K562 (cell line): Measurements from ENCODE around the gene SMCO4. TPM values are rescaled to one million over a fixed set of nuclear protein-coding genes. Genes with fewer than 3 reads are reported as not detected.

Source experiments
- ATAC-seq: fragments of 200-7000 bp; cut with Tn5 transposase; 3 replicates; pipeline ENCODE4 v1.9.1; 2020; ENCODE audit warnings: moderate library complexity
- BruUV-seq: library from RNA; stranded (reverse); fragments of 400-500 nt; replicated peaks from 2 replicates; lab custom pipeline; 2021; lab: Mats Ljungman, UMichigan
- CTCF ChIA-PET: fragments of 300-600 bp; formaldehyde crosslinking; extraction: SDS; loops from one replicate; lab custom pipeline; 2021; ENCODE audit warnings: low intra/inter-chr PET ratio; lab: Yijun Ruan, JAX
- POLR2A ChIA-PET: fragments of 300-600, 350-650 bp; sonication (Branson Sonifier 250); formaldehyde crosslinking; extraction: SDS; loops from one replicate; lab custom pipeline; 2021; ENCODE audit warnings: antibody characterized with exemption, inconsistent platforms; lab: Yijun Ruan, JAX
- DNase-seq, 4 experiments: peaks; one replicate each; pipeline versions ENCODE4 v3.0.0 to v3.0.0-alpha.2; 2011 to 2018; ENCODE audit warnings: low spot score in 3 of 4, mixed read lengths in 3 of 4; ENCODE audit errors: extremely low read depth in 1 of 4
- FAIRE-seq: peaks from 2 replicates; lab custom pipeline; 2011; peaks lifted over from hg19 to GRCh38; lab: Jason Lieb, UNC
- H2AFZ ChIP-seq: 2 replicates; pipeline ENCODE4 v1.6.0; 2011; ENCODE audit warnings: low read depth, low read length, control low read depth, inconsistent platforms
- H3K27ac ChIP-seq: fragments of 200-600 bp; 3 replicates; pipeline ENCODE4 v1.8.0; 2011; ENCODE audit warnings: low read depth, mild to moderate bottlenecking, control low read depth, inconsistent platforms, low read length, moderate library complexity, mixed read lengths; ENCODE audit errors: extremely low read depth
- H3K27me3 ChIP-seq, 2 experiments: fragments of 300-600 bp in 1 of 2; 2 replicates in 1 of 2; 3 replicates in 1 of 2; pipeline versions ENCODE4 v1.6.0 to v1.8.0; 2011; ENCODE audit warnings: inconsistent platforms in 2 of 2, low read length in 2 of 2, mild to moderate bottlenecking in 1 of 2, mixed read lengths in 1 of 2, moderate library complexity in 1 of 2; ENCODE audit not compliant: control insufficient read depth in 2 of 2, insufficient read depth in 2 of 2
- H3K36me3 ChIP-seq: fragments of 300-600 bp; 3 replicates; pipeline ENCODE4 v1.8.0; 2011; ENCODE audit warnings: mild to moderate bottlenecking, low read length, inconsistent platforms; ENCODE audit not compliant: control insufficient read depth, insufficient read depth
- H3K4me1 ChIP-seq, 2 experiments: fragments of 200-600 bp in 1 of 2; replicated peaks in 1 of 2; 2 replicates in 1 of 2; 3 replicates in 1 of 2; pipeline versions ENCODE4 v1.5.1 to v1.8.0; 2011; ENCODE audit warnings: inconsistent platforms in 2 of 2, low read length in 2 of 2, mild to moderate bottlenecking in 1 of 2, mixed read lengths in 1 of 2, moderate library complexity in 1 of 2; ENCODE audit not compliant: control insufficient read depth in 2 of 2, insufficient read depth in 2 of 2
- H3K4me2 ChIP-seq: 2 replicates; pipeline ENCODE4 v1.6.1; 2011; ENCODE audit warnings: low read length, control low read depth, inconsistent platforms, mixed read lengths; ENCODE audit not compliant: insufficient read depth
- H3K4me3 ChIP-seq: fragments of 200-600 bp; sonication (generic), shearing (Covaris generic); 2 replicates; pipeline ENCODE4 v1.5.1; 2016; ENCODE audit warnings: control low read depth, inconsistent platforms
- H3K79me2 ChIP-seq: fragments of 200-600 bp; 3 replicates; pipeline ENCODE4 v1.8.0; 2011; ENCODE audit warnings: low read length, inconsistent platforms; ENCODE audit not compliant: control insufficient read depth, insufficient read depth
- H3K9ac ChIP-seq, 2 experiments: 2 replicates each; pipeline versions ENCODE4 v1.6.0 to v1.6.1; 2011; ENCODE audit warnings: low read depth in 2 of 2, low read length in 2 of 2, control low read depth in 1 of 2, inconsistent platforms in 1 of 2, mild to moderate bottlenecking in 1 of 2, mixed read lengths in 1 of 2; ENCODE audit not compliant: insufficient read depth in 1 of 2
- H3K9me1 ChIP-seq: one replicate; pipeline ENCODE4 v1.6.0; 2011; ENCODE audit warnings: inconsistent platforms, mild to moderate bottlenecking, low read length, moderate library complexity; ENCODE audit not compliant: control insufficient read depth, insufficient read depth
- H3K9me3 ChIP-seq: replicated peaks from 2 replicates; pipeline ENCODE4 v1.5.1; 2011; ENCODE audit warnings: low read depth, low read length, inconsistent platforms; ENCODE audit not compliant: control insufficient read depth, insufficient read depth
- H4K20me1 ChIP-seq: replicated peaks from 2 replicates; pipeline ENCODE4 v1.6.1; 2011; ENCODE audit warnings: low read length, inconsistent platforms, mixed read lengths; ENCODE audit not compliant: control insufficient read depth, insufficient read depth
- CBX2 ChIP-seq: fragments of 200-600 bp; sonication (generic); IDR thresholded peaks from one replicate; pipeline ENCODE4 v1.6.1; 2012; ENCODE audit warnings: mild to moderate bottlenecking, low read length, inconsistent platforms; ENCODE audit not compliant: insufficient read depth, poor library complexity, severe bottlenecking
- HNRNPLL ChIP-seq: fragments of 200-400 bp; formaldehyde crosslinking; IDR thresholded peaks from 2 replicates; pipeline ENCODE4 v1.6.1; 2017; ENCODE audit warnings: low read length, low read depth, mild to moderate bottlenecking; ENCODE audit not compliant: poor library complexity, severe bottlenecking
- MBD2 ChIP-seq: sonication (generic); IDR thresholded peaks from 2 replicates; pipeline ENCODE4 v1.6.1; 2016; ENCODE audit warnings: low read depth, borderline replicate concordance
- NR3C1 ChIP-seq: sonication (generic); formaldehyde crosslinking; IDR thresholded peaks from 2 replicates; pipeline ENCODE4 v1.8.1; 2022; ENCODE audit warnings: missing genetic modification reagents
- RHOXF2B ChIP-seq: fragments of 250-450 bp; sonication (Bioruptor Pico); conservative IDR thresholded peaks from 2 replicates; pipeline ENCODE4 v1.5.1; 2021
- SMARCE1 ChIP-seq: fragments of 450-650 bp; IDR thresholded peaks from 2 replicates; pipeline ENCODE4 v1.7.1; 2016; ENCODE audit warnings: mild to moderate bottlenecking
- ZBTB34 ChIP-seq: fragments of 250-450 bp; sonication (Bioruptor Pico); IDR thresholded peaks from 2 replicates; pipeline ENCODE4 v1.8.0; 2021; ENCODE audit warnings: mild to moderate bottlenecking, moderate library complexity
- WGBS: fragments of 100-300 bp; shearing (Covaris generic); methylation state at CpG from one replicate; pipeline ENCODE4 v1.1.6; 2016; ENCODE audit warnings: low coverage, mixed read lengths; ENCODE audit not compliant: insufficient coverage; ENCODE audit errors: missing lambda C conversion rate; 5-methylcytosine and 5-hydroxymethylcytosine counted together
- in situ Hi-C: fragments of 300-500 bp; cut with MboI; formaldehyde crosslinking; loops from 4 replicates; pipeline ENCODE4 v1.15.0; 2018; ENCODE audit warnings: inconsistent platforms, mixed read lengths
- intact Hi-C: fragments of 100-400 bp; cut with micrococcal nuclease; formaldehyde crosslinking; loops from 2 replicates; pipeline ENCODE4 v1.14.2; 2022
- polyA plus RNA-seq, 8 experiments: library from polyadenylated mRNA; depleted of rRNA in 4 of 8; stranded (reverse) in 5 of 8; unstranded in 3 of 8; fragments of >200 nt; fragmentation: Nextera tagmentation in 2 of 8; fragmentation: Illumina TruSeq in 1 of 8; extraction: Ambion mirVana in 2 of 8; extraction: Trizol in 1 of 8; gene quantifications; 2 replicates each; pipeline versions ENCODE4 v1.2.1 to v1.2.3, GENCODE V29; 2011 to 2014; ENCODE audit warnings: inconsistent platforms in 1 of 8, missing spikeins in 1 of 8
- total RNA-seq, 7 experiments: library from RNA; depleted of rRNA in 6 of 7; stranded (reverse); fragments of >200 nt in 6 of 7; fragmentation: Illumina TruSeq in 2 of 7; extraction: Trizol in 2 of 7; gene quantifications; 2 replicates each; pipeline versions ENCODE4 v1.2.1 to v1.2.3, GENCODE V29; 2011 to 2021; ENCODE audit warnings: low replicate concordance in 1 of 7

Gene SMCO4
- total and polyA plus RNA-seq, 9 of the 15 experiments (the other 6 are each of a cell fraction or from before 2014, with no cell fraction given): 1.8 to 27.8 (median 15.3) TPM

- 21% methylated on average over 8 of the region's 8 CpGs for WGBS
- ChIA-PET CTCF (no interaction called here), POLR2A (no interaction called here)
- no peak for TF ChIP-seq CBX2
- no peak for TF ChIP-seq HNRNPLL
- TF ChIP-seq RHOXF2B (CRISPR knock-in tag): no peak
- DNase-seq (no peak), ATAC-seq (no peak), FAIRE-seq (no peak)
- no peak overlapping the region for H2AFZ ChIP-seq
- H3K27ac ChIP-seq: no peak overlapping the region
- no peaks in the 10 kb centered on the region for H3K9me1 ChIP-seq
- H3K4me3 ChIP-seq: no peak overlapping the region
- H3K4me1 ChIP-seq: peaks cover 0 to 2% of the 10 kb centered on the region in 2 experiments; a peak in 2 of 5 replicates
- no peaks in the 10 kb centered on the region for H3K79me2 ChIP-seq
- H4K20me1 ChIP-seq: peaks cover 14% of the 10 kb centered on the region
- no peak overlapping the region for H3K4me2 ChIP-seq
- no peaks in the 10 kb centered on the region for H3K36me3 ChIP-seq
- BruUV-seq: no TSS peak
- H3K9me3 ChIP-seq: no peaks in the 10 kb centered on the region
- in situ Hi-C loops: no loop called here
- intact Hi-C loops: no loop called here
- H3K9ac ChIP-seq: no peak overlapping the region
- no peaks in the 10 kb centered on the region for H3K27me3 ChIP-seq
Measured at GRCh38 chr11:93493252-93493897, 49.8 kb downstream of the SMCO4 start.

DNA sequence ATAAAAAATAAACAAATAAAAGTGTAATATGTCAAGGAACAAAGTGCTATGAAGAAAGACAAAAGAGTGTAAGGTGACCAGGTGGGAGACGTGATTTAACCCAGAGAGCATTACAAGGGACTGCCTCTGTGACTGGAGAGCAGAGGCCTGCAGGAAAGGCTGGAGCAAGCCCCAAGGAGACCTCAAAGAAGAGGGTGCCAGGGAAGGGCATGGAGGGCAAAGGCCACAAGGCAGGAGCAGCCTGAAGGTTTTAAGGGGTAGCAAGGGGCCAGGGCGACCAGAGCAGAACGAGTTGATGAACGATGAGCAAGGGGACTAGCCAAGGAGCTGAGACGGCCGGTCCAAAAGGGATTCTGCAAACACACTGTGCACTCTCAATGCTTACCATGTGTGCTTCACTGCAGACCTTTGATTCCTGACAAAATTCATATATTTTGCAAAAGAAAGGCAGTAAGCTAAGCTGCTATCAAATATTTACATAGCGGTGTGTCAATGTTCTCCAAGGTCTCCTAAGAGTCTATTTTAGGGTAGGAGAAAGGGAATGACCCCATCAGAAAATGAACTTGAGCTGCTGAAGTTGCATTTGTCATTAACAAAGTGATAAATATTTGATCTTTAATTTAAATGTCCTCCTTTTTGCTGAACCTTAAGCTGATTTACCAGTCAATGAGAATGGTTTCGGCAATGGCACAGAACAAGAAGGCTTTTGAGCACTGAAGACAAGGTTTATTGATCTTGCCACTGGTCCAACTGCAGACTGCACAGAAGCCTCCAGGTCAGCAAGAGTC is 50.5 kb downstream of the SMCO4 start:
- no peak overlapping the region for H3K4me2 ChIP-seq

More for the DNA sequence above, 50.5 kb downstream of the SMCO4 start:
- H3K36me3 ChIP-seq: no peaks in the 10 kb centered on the region
- intact Hi-C loops: no loop called here
- H3K9me1 ChIP-seq: no peaks in the 10 kb centered on the region
- 55% methylated on average over 8 of the region's 8 CpGs for WGBS
- H3K27ac ChIP-seq: no peak overlapping the region
- FAIRE-seq (no peak), DNase-seq (no peak), ATAC-seq (no peak)
- peaks cover 0 to 2% of the 10 kb centered on the region in 2 experiments; a peak in 2 of 5 replicates for H3K4me1 ChIP-seq
- H3K4me3 ChIP-seq: no peak overlapping the region
- TF ChIP-seq SMARCE1: no peak
- no peak for TF ChIP-seq ZBTB34
- TF ChIP-seq NR3C1 (CRISPR knock-in tag): no peak
- TF ChIP-seq MBD2: no peak
- H3K27me3 ChIP-seq: no peaks in the 10 kb centered on the region
- H3K79me2 ChIP-seq: no peaks in the 10 kb centered on the region
- peak overlapping the region in 1 of 2 experiments; percentile 29; a peak in 1 of 4 replicates for H3K9ac ChIP-seq
- POLR2A ChIA-PET: no interaction called here
- H4K20me1 ChIP-seq: peaks cover 17% of the 10 kb centered on the region
- CTCF ChIA-PET: no interaction called here
- no TSS peak for BruUV-seq
- in situ Hi-C loops: no loop called here
- no peaks in the 10 kb centered on the region for H3K9me3 ChIP-seq
- H2AFZ ChIP-seq: no peak overlapping the region
